HEK293 (cell line): ENCODE measurements around the gene CRIP1.

ENCODE experiments used
- CTCF ChIA-PET: fragments of 350-600 bp; formaldehyde crosslinking; extraction: SDS; loops from one replicate; lab custom pipeline; 2021; ENCODE audit warnings: antibody characterized with exemption; lab: Yijun Ruan, JAX
- POLR2A ChIA-PET: fragments of 300-600 bp; formaldehyde crosslinking; extraction: SDS; loops from one replicate; lab custom pipeline; 2020; ENCODE audit warnings: antibody characterized with exemption, inconsistent platforms; lab: Yijun Ruan, JAX
- H3K27ac ChIP-seq: fragments of 200-500 bp; sonication (Bioruptor generic); 2 replicates; pipeline ENCODE4 v1.5.1; 2014; ENCODE audit warnings: low read depth, low read length, control low read depth, inconsistent platforms; ENCODE audit errors: extremely low read depth
- H3K36me3 ChIP-seq, 2 experiments: fragments of 200-500 bp in 1 of 2; sonication (Bioruptor generic) in 1 of 2; 1 replicate in 1 of 2; 2 replicates in 1 of 2; pipeline ENCODE4 v1.5.1; 2014 to 2017; ENCODE audit warnings: inconsistent platforms in 2 of 2, low read length in 2 of 2; ENCODE audit not compliant: control insufficient read depth in 2 of 2, insufficient read depth in 1 of 2
- H3K4me1 ChIP-seq: fragments of 200-500 bp; sonication (Bioruptor generic); 2 replicates; pipeline ENCODE4 v1.5.1; 2014; ENCODE audit warnings: mild to moderate bottlenecking, low read length, inconsistent platforms; ENCODE audit not compliant: control insufficient read depth, insufficient read depth
- H3K4me3 ChIP-seq: 2 replicates; pipeline ENCODE4 v1.5.1; 2011; ENCODE audit warnings: low read depth, mild to moderate bottlenecking, control low read depth, low read length, moderate library complexity
- H3K9me3 ChIP-seq: fragments of 200-500 bp; sonication (Bioruptor generic); 2 replicates; pipeline ENCODE4 v1.5.1; 2014; ENCODE audit warnings: low read depth, low read length, inconsistent platforms; ENCODE audit not compliant: control insufficient read depth, insufficient read depth
- BCL6B ChIP-seq: fragments of 450-650 bp; formaldehyde crosslinking; IDR thresholded peaks from 2 replicates; pipeline ENCODE4 v1.5.1; 2017; ENCODE audit warnings: missing biosample characterization, missing genetic modification characterization
- CTCF ChIP-seq: fragments of 450-650 bp; formaldehyde crosslinking; IDR thresholded peaks from 2 replicates; pipeline ENCODE4 v1.5.1; 2016; ENCODE audit warnings: missing biosample characterization, missing genetic modification characterization
- EGR2 ChIP-seq: fragments of 450-650 bp; formaldehyde crosslinking; IDR thresholded peaks from 2 replicates; pipeline ENCODE4 v1.5.1; 2016; ENCODE audit warnings: low read depth, missing biosample characterization, missing genetic modification characterization
- ELK4 ChIP-seq: IDR thresholded peaks from 2 replicates; pipeline ENCODE4 v1.6.1; 2011; ENCODE audit warnings: mild to moderate bottlenecking, low read depth, low read length, borderline replicate concordance
- HIC1 ChIP-seq: fragments of 450-650 bp; formaldehyde crosslinking; IDR thresholded peaks from 2 replicates; pipeline ENCODE4 v1.5.1; 2016; ENCODE audit warnings: missing biosample characterization, missing genetic modification characterization
- KLF1 ChIP-seq: fragments of 450-650 bp; formaldehyde crosslinking; IDR thresholded peaks from 2 replicates; pipeline ENCODE4 v1.5.1; 2016; ENCODE audit warnings: missing biosample characterization, missing genetic modification characterization
- KLF17 ChIP-seq: fragments of 450-650 bp; formaldehyde crosslinking; IDR thresholded peaks from 2 replicates; pipeline ENCODE4 v1.5.1; 2016; ENCODE audit warnings: missing biosample characterization, missing genetic modification characterization
- YY1 ChIP-seq: fragments of 450-650 bp; formaldehyde crosslinking; IDR thresholded peaks from 2 replicates; pipeline ENCODE4 v1.5.1; 2018; ENCODE audit warnings: missing biosample characterization, missing genetic modification characterization
- ZBTB48 ChIP-seq: fragments of 450-650 bp; formaldehyde crosslinking; IDR thresholded peaks from 2 replicates; pipeline ENCODE4 v1.5.1; 2016; ENCODE audit warnings: missing biosample characterization, missing genetic modification characterization
- ZBTB7A ChIP-seq: fragments of 450-650 bp; formaldehyde crosslinking; IDR thresholded peaks from 2 replicates; pipeline ENCODE4 v1.5.1; 2016; ENCODE audit warnings: low read depth, missing biosample characterization, missing genetic modification characterization
- ZFHX2 ChIP-seq: fragments of 450-650 bp; formaldehyde crosslinking; conservative IDR thresholded peaks from 2 replicates; pipeline ENCODE4 v1.5.1; 2016; ENCODE audit warnings: missing biosample characterization, missing genetic modification characterization
- ZNF202 ChIP-seq: fragments of 450-650 bp; formaldehyde crosslinking; IDR thresholded peaks from 2 replicates; pipeline ENCODE4 v1.5.1; 2016; ENCODE audit warnings: missing biosample characterization, missing genetic modification characterization, borderline replicate concordance
- ZNF221 ChIP-seq: fragments of 450-650 bp; formaldehyde crosslinking; IDR thresholded peaks from 2 replicates; pipeline ENCODE4 v1.5.1; 2017; ENCODE audit warnings: missing biosample characterization, missing genetic modification characterization, borderline replicate concordance
- ZNF416 ChIP-seq: fragments of 450-650 bp; formaldehyde crosslinking; IDR thresholded peaks from 2 replicates; pipeline ENCODE4 v1.5.1; 2016; ENCODE audit warnings: missing biosample characterization, missing genetic modification characterization
- ZNF449 ChIP-seq: fragments of 450-650 bp; formaldehyde crosslinking; IDR thresholded peaks from 2 replicates; pipeline ENCODE4 v1.5.1; 2017; ENCODE audit warnings: missing biosample characterization, mild to moderate bottlenecking, missing genetic modification characterization, moderate library complexity
- ZNF513 ChIP-seq: fragments of 450-650 bp; IDR thresholded peaks from 2 replicates; pipeline ENCODE4 v1.5.1; 2018; ENCODE audit warnings: missing biosample characterization, missing genetic modification characterization
- ZNF558 ChIP-seq: fragments of 450-650 bp; formaldehyde crosslinking; IDR thresholded peaks from 2 replicates; pipeline ENCODE4 v1.5.1; 2016; ENCODE audit warnings: missing biosample characterization, missing genetic modification characterization
- ZNF560 ChIP-seq: fragments of 450-650 bp; formaldehyde crosslinking; IDR thresholded peaks from 2 replicates; pipeline ENCODE4 v1.5.1; 2017; ENCODE audit warnings: missing biosample characterization, missing genetic modification characterization, borderline replicate concordance
- ZNF658 ChIP-seq: fragments of 450-650 bp; formaldehyde crosslinking; IDR thresholded peaks from 2 replicates; pipeline ENCODE4; 2016; ENCODE audit warnings: missing biosample characterization, missing genetic modification characterization
- ZNF843 ChIP-seq: fragments of 450-650 bp; formaldehyde crosslinking; IDR thresholded peaks from 2 replicates; pipeline ENCODE4 v1.5.1; 2016; ENCODE audit warnings: missing biosample characterization, missing genetic modification characterization
- ZSCAN5A ChIP-seq: fragments of 450-650 bp; formaldehyde crosslinking; IDR thresholded peaks from 2 replicates; pipeline ENCODE4 v1.5.1; 2016; ENCODE audit warnings: missing biosample characterization, missing genetic modification characterization

Gene CRIP1

GRCh38 chr14:105484069-105484996, 2.4 kb upstream of the CRIP1 start:
- Histone ChIP-seq H3K27ac (no peak overlapping the region), H3K4me3 (no peak overlapping the region), H3K36me3 (no peaks in the 10 kb centered on the region), H3K9me3 (no peaks in the 10 kb centered on the region), H3K4me1 (peaks cover 9% of the 10 kb centered on the region)
- ChIA-PET POLR2A (no interaction called here), CTCF (no interaction called here)
- TF ChIP-seq ELK4 (no peak), ZNF843 (tag by site-specific recombination) (no peak), ZNF416 (tag by site-specific recombination) (no peak), ZNF558 (tag by site-specific recombination) (no peak), ZSCAN5A (tag by site-specific recombination) (no peak), BCL6B (tag by site-specific recombination) (no peak), KLF1 (tag by site-specific recombination) (peak; percentile 86), ZFHX2 (peak; percentile 91), ZBTB48 (tag by site-specific recombination) (peak; percentile 81), KLF17 (tag by site-specific recombination) (peak; percentile 80), ZBTB7A (tag by site-specific recombination) (0 out of 2 replicates have a peak, but pooled peaks have one; percentile 19), ZNF202 (tag by site-specific recombination) (no peak), YY1 (tag by site-specific recombination) (no peak), ZNF449 (tag by site-specific recombination) (no peak), EGR2 (tag by site-specific recombination) (peak; percentile 69), HIC1 (tag by site-specific recombination) (peak; percentile 30), CTCF (tag by site-specific recombination) (no peak), ZNF221 (tag by site-specific recombination) (no peak), ZNF513 (tag by site-specific recombination) (no peak), ZNF560 (tag by site-specific recombination) (no peak), ZNF658 (no peak)
